Gastrocnemius medialis (tissue), 4 donors: Measurements from ENCODE around the gene OR10P1.

Experiments used
- POLR2A ChIP-seq, 2 donors: fragments of 450-650 bp; IDR thresholded peaks; one replicate each; pipeline ENCODE4 v1.6.1; 2017; ENCODE audit warnings: antibody characterized with exemption in 2 of 2, mild to moderate bottlenecking in 2 of 2, moderate library complexity in 2 of 2
- TF ChIP-seq, protein P1 (sequence below), 5 experiments: fragments of 450-650 bp in 3 of 5; fragments of 200-600 bp in 2 of 5; sonication (generic) in 2 of 5; IDR thresholded peaks in 4 of 5; conservative IDR thresholded peaks in 1 of 5; 1 replicate in 4 of 5; 2 replicates in 1 of 5; pipeline ENCODE4 v1.5.1; 2016 to 2019; ENCODE audit warnings: antibody characterized with exemption in 5 of 5, mild to moderate bottlenecking in 3 of 5, moderate library complexity in 3 of 5

- TF ChIP-seq POLR2A (IDR thresholded peaks at IDR 0.05): no peak
- TF ChIP-seq, protein P1, sequence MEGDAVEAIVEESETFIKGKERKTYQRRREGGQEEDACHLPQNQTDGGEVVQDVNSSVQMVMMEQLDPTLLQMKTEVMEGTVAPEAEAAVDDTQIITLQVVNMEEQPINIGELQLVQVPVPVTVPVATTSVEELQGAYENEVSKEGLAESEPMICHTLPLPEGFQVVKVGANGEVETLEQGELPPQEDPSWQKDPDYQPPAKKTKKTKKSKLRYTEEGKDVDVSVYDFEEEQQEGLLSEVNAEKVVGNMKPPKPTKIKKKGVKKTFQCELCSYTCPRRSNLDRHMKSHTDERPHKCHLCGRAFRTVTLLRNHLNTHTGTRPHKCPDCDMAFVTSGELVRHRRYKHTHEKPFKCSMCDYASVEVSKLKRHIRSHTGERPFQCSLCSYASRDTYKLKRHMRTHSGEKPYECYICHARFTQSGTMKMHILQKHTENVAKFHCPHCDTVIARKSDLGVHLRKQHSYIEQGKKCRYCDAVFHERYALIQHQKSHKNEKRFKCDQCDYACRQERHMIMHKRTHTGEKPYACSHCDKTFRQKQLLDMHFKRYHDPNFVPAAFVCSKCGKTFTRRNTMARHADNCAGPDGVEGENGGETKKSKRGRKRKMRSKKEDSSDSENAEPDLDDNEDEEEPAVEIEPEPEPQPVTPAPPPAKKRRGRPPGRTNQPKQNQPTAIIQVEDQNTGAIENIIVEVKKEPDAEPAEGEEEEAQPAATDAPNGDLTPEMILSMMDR (IDR thresholded peaks at IDR 0.05 in 4 of 5, conservative IDR thresholded peaks at IDR 0.05 in 1 of 5): no peak
Measured at GRCh38 chr12:55629058-55629841, 7.4 kb upstream of the OR10P1 start.
